Midbrain (tissue), 1 donor: ENCODE measurements around the gene LAD1.

Experiments
- DNase-seq: peaks from one replicate; lab custom pipeline; 2025; lab: John Stamatoyannopoulos, UW

Gene LAD1

GRCh38 chr1:201391651-201392511 is 7.2 kb downstream of the LAD1 start:
- DNase-seq = no peak

- DNase-seq = no peak
Measured at GRCh38 chr1:201391225-201391624, 7.9 kb downstream of the LAD1 start.

- DNase-seq = no peak
Measured at GRCh38 chr1:201389051-201389450, 10.1 kb downstream of the LAD1 start.

GRCh38 chr1:201386208-201386607 is 12.9 kb downstream of the LAD1 start:
- no peak for DNase-seq

DNA sequence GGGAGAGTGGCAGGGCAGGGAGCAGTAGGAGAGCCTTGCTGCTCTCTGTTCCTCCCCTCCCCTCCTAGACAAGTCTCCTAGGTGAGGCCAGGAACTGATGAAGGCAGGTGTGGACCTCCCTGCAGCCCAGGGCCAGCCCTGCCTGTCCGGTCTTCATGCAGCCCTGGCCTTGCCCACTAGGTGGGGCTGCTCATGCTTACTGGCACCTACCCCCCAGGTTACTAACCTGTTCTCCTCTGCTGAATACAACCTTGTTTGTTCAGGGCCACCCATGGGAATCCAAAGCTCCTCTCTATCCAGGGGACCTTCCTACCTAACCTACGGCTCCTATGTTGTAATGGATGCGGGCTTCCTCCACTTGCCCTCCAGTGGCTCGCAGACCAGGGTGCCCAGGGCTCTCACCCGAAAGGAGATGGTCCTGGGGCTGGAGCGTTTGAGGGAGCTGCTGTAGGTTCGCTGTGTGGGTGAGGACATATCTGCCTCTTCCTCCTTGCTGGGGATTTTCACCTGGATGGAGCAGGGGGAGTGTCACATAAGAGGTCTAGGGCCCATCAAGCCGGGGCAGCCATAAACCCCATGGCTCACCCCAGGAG is 13.7 kb downstream of the LAD1 start:
- DNase-seq = peak; percentile 14

DNA sequence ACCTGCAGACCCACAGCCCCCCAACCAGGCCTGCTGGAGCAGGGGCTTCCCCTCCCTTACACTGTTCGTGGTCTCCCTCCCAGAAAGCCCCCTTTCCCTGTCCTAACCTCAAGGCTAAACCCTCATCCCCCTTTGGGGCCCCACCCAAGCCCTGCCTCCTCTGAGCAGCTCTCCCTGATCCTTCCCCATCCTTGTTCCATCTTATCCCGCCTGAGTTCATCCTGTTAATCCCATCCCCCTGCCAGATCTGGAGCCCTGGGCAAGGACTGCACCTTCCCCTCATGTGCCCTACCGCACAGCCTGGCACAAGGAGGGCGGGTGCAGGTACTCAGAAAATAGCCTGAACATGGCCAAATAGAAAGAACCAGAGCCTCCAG is 14.7 kb downstream of the LAD1 start:
- no peak for DNase-seq

GRCh38 chr1:201383647-201384405 is 15.3 kb downstream of the LAD1 start:
- no peak for DNase-seq

DNA sequence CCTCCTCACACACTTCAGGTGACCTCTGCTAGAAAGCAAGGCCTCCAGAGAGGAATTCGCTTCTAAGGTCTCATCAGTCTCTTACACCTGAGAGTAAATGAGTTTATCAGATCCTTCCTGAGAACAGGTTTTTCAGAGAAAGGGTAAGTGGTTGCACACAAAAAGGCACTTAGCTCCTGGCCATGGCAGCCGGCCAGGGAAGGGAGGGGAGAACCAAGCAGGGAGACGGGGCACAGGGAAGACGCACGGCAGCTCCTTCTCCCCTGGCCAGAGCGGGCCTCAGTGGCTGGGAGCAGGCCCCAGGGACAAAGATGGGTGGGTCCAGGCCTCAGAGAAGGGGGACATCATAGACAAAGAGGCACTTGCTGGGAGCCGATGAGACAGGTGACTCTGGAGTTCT is 18.0 kb downstream of the LAD1 start:
- DNase-seq = no peak

- DNase-seq = no peak
Measured at GRCh38 chr1:201379733-201380242, 19.3 kb downstream of the LAD1 start.

DNA sequence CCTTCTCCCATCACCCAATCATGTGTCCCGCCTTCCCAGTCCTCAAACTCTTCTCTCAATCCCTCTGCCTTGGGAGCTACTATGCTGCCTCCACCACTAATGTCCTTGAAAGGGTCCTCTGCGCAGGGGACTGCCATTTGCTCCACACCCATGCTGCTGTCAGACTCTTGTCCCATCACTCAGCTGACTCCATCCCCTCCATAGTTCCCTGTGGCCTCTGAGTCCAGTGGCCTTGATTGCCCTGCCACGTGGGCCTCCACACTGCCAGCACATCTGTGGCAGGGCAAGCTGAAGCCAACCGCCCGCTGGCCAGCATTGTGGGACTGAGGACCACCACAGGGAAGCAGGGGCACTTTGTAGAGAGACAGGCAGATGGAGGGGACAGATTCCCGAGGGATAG is 20.3 kb downstream of the LAD1 start:
- no peak for DNase-seq

GRCh38 chr1:201377611-201378092 is 21.5 kb downstream of the LAD1 start, which contains the start of gene TNNT2:
TSS of gene TNNT2 (minus strand) at chr1:201377680. CDS start at chr1:201373254, 4,426 bp downstream.
- DNase-seq = no peak

DNA sequence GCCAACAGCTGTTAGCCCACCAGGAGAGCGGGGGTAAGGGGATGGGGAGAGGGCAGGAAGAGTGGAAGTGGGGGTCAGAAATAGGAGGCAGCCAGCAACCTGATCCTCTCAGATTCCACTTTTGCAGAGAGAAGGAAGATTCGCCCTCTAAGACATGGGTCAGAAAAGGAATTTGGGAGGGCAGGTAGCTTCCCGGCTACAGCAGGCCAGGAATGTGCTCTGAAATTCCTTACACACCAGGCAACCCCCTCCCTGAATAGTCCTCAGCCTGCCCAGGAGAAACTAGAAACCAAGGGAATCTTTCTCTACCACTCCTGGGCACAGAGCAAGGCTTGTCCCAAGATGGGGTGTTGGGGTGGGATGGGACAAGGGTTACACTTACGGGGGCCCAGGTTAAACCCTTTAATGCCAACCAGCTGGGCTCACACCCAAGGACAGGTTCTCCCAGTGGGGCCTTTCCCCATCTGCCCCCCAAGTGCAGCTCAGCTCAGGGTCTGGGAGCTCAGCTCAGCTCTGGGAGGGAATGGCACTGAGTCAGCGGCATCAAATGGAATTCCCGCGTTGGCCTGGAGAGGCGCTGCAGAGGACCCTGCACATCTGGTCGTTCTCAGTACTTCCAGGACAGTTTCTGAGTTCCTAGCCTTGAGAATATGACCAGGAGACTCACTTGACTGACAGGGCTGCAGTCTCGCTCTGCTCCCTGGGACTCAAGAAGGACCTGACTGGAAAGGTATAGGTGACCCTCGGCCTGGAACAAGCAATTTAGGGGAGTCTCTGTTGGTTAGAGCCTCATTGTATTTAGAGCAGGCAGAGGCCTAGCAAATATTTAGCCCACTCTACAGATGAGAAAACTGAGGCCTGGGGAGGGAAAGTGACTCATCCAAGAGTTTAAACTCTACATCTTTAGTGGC is 22.4 kb downstream of the LAD1 start:
- DNase-seq = no peak

DNA sequence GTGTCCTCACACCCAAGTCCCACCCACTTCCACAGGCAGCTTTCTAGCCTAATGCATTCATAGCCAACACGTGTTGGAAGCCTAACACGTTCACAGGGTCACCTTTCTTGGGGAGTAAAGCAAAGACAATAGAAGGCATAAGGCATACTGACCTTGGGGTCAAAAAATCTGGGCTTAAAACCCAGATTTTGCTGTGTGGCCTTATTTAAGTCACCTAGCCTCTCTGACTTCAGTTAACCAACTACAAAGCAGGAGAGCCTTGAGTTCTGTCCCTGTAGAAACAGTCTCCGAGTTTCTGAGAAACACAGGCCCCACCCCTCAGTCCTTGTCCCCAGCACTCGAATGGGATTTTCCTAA is 23.0 kb downstream of the LAD1 start:
- no peak for DNase-seq

- no peak for DNase-seq
Measured at GRCh38 chr1:201375169-201375568, 24.0 kb downstream of the LAD1 start.

- no peak for DNase-seq
Measured at GRCh38 chr1:201374364-201374763, 24.8 kb downstream of the LAD1 start.

- DNase-seq = no peak
Measured at GRCh38 chr1:201371792-201372191, 27.3 kb downstream of the LAD1 start.

- no peak for DNase-seq
Measured at GRCh38 chr1:201371276-201371675, 27.8 kb downstream of the LAD1 start.

GRCh38 chr1:201370500-201370899 is 28.6 kb downstream of the LAD1 start:
- DNase-seq = no peak

DNA sequence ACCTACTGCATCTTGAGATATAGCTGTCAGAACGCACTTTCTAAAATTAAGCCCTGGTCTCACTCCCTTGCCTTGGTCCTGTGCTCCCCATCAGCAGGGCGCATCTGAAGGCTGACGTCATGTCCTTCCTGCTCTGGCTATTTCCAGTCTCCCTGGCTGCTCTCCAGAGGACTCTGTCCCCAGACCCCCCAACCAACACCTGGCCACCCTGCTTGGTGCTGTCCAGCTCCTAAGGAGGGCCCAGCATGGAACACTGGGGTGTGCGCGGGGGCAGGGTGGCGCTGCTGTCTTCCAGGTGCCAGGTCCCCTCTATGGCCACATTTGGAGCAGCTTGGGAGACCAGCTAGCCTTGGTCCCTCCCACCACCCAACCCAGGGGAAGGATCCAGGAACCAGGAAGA is 29.9 kb downstream of the LAD1 start:
- no peak for DNase-seq

- DNase-seq = no peak
Measured at GRCh38 chr1:201366696-201367095, 32.4 kb downstream of the LAD1 start.

DNA sequence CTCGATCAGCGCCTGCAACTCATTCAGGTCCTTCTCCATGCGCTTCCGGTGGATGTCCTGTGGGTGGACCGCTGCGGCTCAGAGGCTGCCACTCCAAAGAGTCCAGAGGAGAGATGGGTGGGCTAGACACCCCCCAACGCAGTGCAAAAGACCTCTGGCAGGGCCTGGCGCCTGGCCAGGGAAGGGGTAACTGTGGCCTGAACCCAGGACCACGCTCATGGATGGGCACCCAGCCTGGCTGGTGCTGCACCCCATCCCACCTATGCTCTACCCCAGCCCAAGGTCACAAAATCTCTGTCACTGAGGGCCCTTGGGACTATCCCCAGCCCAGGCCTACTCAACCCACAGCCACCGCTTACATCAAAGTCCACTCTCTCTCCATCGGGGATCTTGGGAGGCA is 33.9 kb downstream of the LAD1 start:
- DNase-seq = no peak

- DNase-seq = no peak
Measured at GRCh38 chr1:201364808-201365105, 34.4 kb downstream of the LAD1 start.
